Sciatic nerve (tissue), 2 donors: Measurements from ENCODE around the gene TMEM62. TPM values are rescaled to one million over a fixed set of nuclear protein-coding genes. Genes with fewer than 3 reads are reported as not detected.
A peak's percentile ranks its signal among the peaks of the same experiment; 100 is the strongest.

Source experiments
- ATAC-seq: fragments of 200-7000 bp; cut with Tn5 transposase; one replicate; pipeline ENCODE4 v1.9.1; 2020; ENCODE audit warnings: mild to moderate bottlenecking, moderate library complexity
- DNase-seq: peaks from one replicate; pipeline ENCODE4 v3.0.0-alpha.2; 2020; ENCODE audit warnings: low spot score
- intact Hi-C: fragments of 100-400 bp; cut with DNase I; formaldehyde crosslinking; loops from one replicate; pipeline ENCODE4 v1.14.2; 2022
- total RNA-seq: library from RNA; stranded (reverse); fragmentation: NEBNext Ultra II Directional; extraction: Animal tissue kit (Norgen Biotek cat#: 25700); gene quantifications from one replicate; pipeline ENCODE4 v1.2.1, GENCODE V29; 2021
- donor health status: DM: no; HTN: no; CAD: no.
- donor health status: DM: no; HTN: no; CAD: no.

The TMEM62 gene
- total RNA-seq = 24.4 TPM

- ATAC-seq (peak; percentile 93), DNase-seq (peak; percentile 85)
- intact Hi-C loops = no loop called here
Observed at GRCh38 chr15:43133430-43134156, at the start of gene TMEM62. TMEM62 (plus strand) TSS chr15:43133586; CDS start chr15:43133803, 217 bp downstream.

DNA sequence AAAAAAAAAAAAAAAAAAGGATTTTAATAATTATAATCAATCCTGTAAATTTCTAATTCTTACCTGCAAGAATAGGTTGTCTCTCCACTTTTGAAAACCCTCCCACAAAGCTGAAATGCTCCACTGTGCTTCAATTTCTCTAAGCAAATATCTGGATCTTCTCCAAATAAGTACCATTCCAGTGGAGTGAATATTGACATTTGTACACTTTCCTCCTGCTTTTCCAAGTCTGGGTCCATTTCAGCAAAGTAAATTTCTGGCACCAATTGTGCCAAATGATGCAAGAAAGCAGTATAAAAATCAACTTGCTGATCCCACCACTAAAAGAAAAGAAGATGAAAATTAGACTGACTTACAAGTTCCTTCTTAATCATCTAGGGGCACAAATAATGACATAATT is 47.5 kb upstream of the TMEM62 start:
- ATAC-seq (no peak), DNase-seq (no peak)
- intact Hi-C loops = no loop called here

GRCh38 chr15:43086551-43086950 is 46.8 kb upstream of the TMEM62 start:
- DNase-seq = no peak
- intact Hi-C loops = no loop called here

GRCh38 chr15:43091859-43092258 is 41.5 kb upstream of the TMEM62 start:
- DNase-seq (no peak), ATAC-seq (no peak)
- intact Hi-C loops = no loop called here

More at GRCh38 chr15:43086551-43086950, 46.8 kb upstream of the TMEM62 start:
- no peak for ATAC-seq

DNA sequence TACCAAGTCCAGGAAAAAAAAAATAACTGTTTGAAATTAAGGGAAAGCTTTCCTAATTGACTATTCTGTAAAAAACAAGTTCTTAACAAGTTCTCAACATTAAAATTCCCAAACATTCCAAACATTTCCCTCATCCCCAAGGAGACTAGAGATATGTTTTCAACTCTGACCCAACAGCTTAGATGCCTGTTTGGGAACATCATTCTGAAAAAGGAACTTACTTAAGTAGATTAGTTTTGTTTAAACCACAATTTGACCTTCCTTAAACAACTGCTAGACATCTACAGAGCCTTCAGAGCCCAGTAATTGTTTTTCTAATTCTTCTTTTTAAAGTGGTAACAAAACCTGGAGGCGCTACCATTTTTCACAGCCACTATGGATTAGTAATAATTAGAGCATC is 40.4 kb upstream of the TMEM62 start:
- DNase-seq (no peak), ATAC-seq (peak; percentile 76)
- intact Hi-C loops = no loop called here

DNA sequence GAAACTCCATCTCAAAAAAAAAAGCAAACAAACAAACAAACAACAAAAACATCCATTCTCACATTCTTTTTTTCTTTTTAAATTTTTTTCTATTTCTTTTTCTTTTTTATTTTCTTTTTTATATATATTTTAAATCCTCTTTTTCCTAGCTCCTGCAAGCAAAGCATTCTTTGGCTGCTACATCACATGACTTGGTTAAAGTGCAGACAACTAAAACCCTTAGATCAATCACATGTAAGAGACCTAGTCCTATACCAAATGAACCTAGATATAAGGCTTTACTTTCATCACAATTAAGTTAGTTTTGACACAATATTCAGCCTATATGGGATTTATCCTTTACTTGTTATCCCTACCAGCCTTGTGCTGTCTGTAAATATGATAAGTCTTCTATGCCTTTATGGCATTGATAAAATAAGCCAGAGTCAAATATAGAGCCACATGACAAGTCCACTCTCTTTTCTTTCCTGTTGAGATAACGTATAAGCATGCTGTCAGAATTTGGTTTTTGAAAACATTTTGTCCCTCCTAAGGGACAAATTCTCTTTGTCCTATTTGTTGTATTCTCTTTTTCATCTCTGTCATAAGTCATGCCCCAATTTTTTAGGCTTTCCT is 38.9 kb upstream of the TMEM62 start:
- no peak for DNase-seq
- no peak for ATAC-seq
- intact Hi-C loops = no loop called here

DNA sequence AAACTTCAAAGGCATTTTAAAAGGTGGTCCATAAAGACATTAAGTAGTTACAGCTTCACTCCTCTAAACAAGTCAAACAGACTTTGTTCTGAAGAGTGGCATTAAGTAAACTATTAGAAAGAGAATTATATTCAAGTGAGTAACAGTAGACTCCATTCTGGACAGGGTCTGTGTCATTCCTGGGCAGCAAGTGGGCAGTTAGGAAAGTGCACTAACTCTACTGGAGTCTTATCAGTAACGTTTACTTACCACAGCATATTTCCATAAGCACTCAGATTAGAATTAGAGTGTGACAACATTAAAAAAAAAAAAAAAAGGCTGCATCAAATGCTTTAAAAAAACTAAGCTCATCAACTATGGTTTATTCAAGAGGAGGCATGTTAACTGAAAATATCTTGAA is 38.1 kb upstream of the TMEM62 start:
- ATAC-seq (no peak), DNase-seq (no peak)
- intact Hi-C loops = no loop called here

DNA sequence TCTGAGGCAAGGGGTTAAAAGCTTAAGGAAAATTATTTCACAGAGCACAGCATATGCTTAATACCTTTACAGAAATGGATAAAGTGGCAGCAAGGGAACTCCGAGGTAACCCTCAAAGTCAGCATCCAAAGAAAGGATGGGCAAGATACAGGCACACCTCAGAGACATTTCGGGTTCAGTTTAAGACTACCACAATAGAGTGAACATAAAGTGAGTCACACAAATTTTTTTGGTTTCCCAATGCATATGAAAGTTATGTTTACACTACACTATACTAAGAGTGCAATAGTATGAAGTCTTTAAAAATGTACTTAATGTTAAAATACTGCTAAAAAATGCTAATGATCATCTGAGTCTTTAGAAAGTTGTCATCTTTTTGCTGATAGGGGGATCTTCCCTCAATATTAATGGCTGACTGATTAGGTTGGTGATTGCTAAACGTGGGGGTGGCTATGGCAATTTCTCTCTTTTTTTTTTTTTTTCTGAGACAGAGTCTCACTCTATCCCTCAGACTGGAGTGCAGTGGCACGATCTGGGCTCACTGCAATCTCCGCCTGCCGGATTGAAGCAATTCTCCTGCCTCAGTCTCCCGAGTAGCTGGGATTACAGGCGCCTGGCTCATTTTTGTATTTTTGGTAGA is 37.6 kb upstream of the TMEM62 start:
- no peak for DNase-seq
- no peak for ATAC-seq
- intact Hi-C loops = no loop called here

DNA sequence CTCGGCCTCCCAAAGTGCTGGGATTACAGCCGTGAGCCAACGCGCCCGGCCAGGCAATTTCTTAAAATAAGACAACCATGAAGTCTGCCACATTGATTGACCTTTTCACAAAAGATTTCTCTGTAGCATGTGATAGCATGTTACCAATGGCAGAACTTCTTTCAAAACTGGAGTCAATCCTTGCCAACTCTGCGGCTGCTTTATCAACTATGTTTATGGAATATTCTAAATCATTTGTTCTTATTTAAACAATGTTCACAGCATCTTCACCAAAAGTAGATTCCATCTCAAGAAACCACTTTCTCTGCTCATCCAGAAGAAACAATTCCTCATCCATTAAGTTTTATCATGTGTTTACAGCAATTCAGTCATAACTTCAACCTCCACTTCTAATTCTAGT is 37.0 kb upstream of the TMEM62 start:
- DNase-seq (no peak), ATAC-seq (no peak)
- intact Hi-C loops = no loop called here

- DNase-seq = no peak
- no peak for ATAC-seq
- intact Hi-C loops = no loop called here
Observed at GRCh38 chr15:43099105-43099845, 34.1 kb upstream of the TMEM62 start.

DNA sequence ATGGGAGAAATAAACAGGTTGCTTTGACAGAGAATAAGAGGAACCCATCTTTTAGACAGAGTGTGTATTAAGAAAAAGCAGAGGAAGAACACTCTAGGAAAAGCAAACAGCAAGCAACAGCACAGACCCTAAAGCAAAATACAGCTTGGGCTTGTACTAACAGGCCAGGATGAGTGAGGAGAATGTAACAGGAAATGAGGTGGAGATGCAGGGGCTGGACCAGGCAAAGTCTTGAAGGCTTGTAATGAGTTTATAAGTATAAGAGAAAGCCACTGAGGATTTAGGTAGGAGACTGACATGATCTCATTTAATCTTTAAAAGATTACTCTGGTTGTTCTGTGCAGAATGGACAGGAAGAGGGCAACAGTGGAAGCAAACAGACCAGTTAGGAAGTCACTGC is 32.4 kb upstream of the TMEM62 start:
- no peak for ATAC-seq
- intact Hi-C loops = no loop called here
- no peak for DNase-seq

GRCh38 chr15:43102187-43102586 is 31.2 kb upstream of the TMEM62 start:
- intact Hi-C loops = no loop called here
- no peak for ATAC-seq
- no peak for DNase-seq

- no peak for ATAC-seq
- no peak for DNase-seq
- intact Hi-C loops = no loop called here
Observed at GRCh38 chr15:43103907-43104306, 29.5 kb upstream of the TMEM62 start.

DNA sequence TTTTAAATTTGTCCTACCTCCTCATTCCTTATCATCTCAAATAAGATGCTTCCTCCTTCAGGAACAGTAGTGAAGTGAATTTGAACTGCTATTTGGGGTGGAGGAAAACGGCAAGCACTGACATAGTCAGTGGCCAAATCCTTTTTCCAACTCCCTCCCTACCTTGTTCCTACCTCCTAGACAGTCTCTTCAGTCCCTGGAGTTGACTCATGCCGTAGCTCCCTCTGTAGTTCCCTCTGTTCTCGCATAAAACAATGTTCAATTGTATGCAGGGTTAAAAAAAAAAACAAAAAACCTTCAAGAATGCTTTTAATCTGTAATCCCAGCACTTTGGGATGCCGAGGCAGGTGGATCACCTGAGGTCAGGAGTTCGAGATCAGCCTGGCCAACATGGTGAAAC is 29.0 kb upstream of the TMEM62 start:
- intact Hi-C loops = no loop called here
- ATAC-seq (no peak), DNase-seq (no peak)

GRCh38 chr15:43105077-43105736 is 28.2 kb upstream of the TMEM62 start:
- DNase-seq (no peak), ATAC-seq (peak; percentile 41)
- intact Hi-C loops = no loop called here

GRCh38 chr15:43105778-43106485 is 27.5 kb upstream of the TMEM62 start, which contains the start of gene UBR1:
UBR1 (minus strand) TSS chr15:43106038; CDS start chr15:43106022, 16 bp downstream.
- peak; percentile 94 for DNase-seq
- ATAC-seq = peak; percentile 99
- intact Hi-C loops = no loop called here

DNA sequence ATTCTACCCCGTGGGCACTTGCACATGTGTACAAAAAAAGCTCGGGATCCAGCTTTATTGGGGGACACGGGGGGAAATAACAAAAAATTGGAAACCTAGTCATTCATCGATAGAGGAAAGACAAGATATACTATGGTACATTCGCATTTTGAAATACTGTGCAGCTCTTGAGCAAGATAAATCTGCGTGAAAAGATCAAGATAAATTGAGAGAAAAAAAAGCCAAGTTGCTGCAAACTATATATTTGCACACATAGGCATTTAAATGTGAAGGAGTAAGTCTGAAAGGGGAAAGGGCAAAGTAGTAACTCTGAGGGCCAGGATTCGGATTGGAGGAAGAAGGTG is 26.9 kb upstream of the TMEM62 start:
- ATAC-seq (no peak), DNase-seq (no peak)
- intact Hi-C loops = no loop called here

DNA sequence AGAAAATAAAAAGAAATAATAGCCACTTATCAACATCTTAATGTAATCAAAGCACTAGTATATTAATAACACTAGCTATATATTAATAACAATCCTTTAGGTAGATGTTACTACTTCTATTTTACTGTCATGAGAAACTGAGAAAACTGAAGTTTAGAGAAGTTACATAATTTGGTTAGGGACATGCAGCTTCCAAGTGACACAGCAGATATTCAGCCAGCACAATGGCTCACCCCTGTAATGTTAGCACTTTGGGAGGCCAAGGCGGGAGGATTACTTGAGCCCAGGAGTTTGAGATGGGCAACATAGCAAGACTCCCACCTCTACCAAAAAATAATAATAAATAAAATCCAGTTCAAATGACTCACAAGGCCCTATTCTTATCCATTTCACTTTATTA is 25.6 kb upstream of the TMEM62 start:
- no peak for ATAC-seq
- no peak for DNase-seq
- intact Hi-C loops = no loop called here

- DNase-seq = no peak
- no peak for ATAC-seq
- intact Hi-C loops = no loop called here
Observed at GRCh38 chr15:43111354-43111753, 22.0 kb upstream of the TMEM62 start.
